HG02852 (cell line): ENCODE data around the gene ADAMTS19.

Experiments
- ATAC-seq: cut with Tn5 transposase; IDR thresholded peaks from one replicate; pipeline ENCODE4 v1.9.1; 2021; ENCODE audit warnings: mild to moderate bottlenecking, moderate library complexity; ENCODE audit not compliant: unreplicated experiment

The ADAMTS19 gene

DNA sequence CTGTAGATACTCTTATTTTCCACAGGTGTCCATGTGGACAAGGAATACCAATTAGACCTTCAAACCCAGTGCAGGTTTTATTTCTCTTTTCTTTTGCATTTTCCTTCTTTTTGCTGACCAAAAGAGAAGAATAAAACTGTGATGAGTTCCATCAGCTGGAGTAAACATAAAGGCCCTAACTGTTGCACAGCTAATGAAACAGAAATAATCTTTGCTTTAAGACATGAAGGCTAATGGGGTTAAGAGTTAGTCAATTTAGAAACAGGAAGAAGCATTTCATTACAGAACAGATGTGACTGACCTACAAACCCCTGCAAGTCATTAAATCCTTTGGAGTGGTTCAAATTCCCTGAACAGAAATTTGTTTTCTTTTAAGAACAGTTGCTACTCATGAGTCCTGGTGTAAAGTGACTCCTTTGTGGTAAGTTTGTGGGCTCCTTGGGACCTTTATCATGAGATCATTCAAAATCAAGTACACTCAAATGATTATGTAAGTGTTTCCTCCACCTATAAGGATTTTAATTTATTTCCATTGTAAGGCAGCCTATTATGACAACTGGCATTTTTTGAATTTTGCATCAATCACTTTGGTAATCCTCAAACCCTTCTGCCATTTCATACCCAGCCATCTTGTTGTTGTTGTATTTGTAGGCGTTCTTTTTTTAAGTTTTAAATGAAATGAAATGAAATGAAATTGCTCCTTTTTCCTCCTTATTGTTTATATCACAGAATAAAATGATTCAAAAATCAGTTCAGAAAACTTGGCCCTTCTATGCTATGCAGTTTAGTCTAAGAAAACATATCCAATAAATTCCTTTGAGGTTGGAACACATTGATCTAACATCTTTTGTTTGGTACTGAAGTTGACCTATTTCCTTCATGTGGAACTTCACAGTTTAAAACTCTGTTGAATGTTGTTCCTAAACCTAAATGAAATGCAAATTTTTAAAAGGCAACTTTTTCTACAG is 289.1 kb downstream of the ADAMTS19 start:
- no peak for ATAC-seq

DNA sequence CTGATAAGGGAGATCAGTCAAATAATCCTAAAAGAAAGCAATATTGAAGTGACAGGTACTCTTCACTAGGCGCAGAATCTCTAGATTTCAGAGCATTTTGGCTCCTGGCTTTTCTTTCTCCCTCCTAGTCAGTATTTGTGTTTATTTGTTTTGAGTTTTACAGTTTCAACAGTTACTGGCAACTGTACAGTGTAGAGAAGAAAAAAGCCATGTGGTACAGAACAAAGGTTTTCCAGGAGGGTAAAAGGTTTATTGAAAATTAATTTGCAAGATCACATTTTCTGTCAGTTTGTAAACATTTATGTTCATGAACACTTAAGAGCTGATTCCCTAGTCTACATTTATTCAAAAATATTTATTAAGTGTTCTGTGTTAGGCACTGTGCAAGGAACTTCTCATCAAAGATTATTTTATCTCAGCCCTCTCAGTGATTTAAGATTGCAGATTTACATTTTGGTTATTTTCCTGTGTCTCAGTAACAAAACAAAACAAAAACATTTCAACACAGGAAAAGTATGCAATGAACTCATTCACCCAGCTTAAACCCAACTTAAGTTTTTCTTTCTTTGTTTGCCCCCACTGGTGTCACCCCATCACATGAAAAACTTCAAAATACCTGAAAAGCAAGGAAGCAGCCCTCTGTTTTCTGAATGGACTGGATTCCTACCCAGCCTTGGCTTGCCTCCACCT is 300.7 kb downstream of the ADAMTS19 start:
- ATAC-seq, result no peak

DNA sequence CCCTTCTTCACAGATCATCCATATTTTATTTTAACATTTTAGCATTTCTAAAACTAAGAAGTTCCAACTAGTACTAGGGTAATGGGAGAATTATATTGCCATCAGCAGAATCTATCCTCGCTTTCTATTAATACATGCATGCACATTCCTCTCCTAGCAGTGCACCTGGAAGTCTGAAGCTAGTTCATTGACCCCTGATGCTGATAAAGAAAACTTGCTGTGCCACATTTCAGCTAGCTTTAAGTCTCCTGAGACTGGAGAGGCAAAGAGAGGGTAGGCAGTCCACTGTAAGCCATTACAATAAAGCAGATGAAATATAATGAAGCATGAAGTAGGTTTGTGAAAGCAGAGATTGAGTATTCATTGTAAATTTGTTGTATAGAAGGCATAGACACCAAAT is 303.6 kb downstream of the ADAMTS19 start:
- ATAC-seq, result no peak

DNA sequence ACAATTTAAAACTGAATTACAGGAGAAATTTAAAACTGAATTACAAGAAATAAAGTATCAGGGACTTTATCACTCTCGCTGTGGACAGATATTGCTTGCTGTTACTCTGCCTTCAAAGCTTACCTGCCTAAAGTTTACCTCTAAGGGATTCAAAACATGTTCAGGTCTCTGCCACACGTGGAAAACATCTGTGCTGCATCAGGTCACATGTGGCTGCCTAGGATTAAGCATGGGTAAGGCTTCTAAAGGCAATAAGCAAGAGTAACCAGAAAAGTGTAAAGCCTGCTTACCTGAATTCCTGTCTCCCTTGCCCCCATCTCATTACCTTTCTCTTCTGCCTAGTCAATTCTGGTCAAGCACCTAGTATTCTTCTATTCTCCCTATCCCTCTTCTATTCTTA is 306.7 kb downstream of the ADAMTS19 start:
- ATAC-seq, result no peak

DNA sequence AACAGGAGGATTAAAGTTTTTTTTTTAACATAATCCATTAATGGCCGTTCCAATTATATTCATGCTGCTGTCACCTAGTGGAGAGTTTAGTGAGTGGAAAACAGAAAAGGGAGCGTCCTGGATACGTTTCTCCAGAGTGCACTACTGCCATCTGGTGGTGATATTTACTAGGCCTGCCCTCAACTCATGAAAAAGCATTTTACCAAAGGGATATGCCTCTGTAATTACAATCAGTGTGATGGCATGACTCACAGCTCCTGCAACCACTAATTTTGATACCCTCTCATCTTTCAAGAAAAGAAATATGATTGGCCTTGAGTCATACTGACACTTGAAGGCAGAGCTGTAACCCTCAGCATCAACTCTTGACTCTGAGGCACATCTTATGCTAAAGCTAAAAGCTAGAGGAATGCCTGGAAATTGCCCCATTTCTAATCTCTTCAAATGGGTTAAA is 307.9 kb downstream of the ADAMTS19 start:
- ATAC-seq, result peak; percentile 91

DNA sequence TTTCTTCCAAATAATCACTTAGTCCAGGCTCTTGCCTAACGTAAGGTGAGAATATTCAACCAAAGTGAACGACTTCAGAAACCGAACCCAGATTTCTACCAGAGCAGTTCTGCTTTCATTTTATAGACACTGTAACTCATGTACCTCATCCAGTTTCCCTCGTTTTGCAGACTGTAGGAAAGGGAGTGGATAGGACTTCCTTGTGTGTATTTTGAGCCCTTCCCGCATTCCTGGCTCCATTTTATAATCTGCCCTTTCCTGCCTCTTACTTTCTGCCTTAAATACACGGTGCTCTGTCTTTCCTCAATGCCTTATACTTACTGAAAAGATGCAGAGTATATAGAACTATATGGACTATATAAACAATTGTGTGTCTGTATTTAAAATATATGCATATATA is 308.6 kb downstream of the ADAMTS19 start:
- no peak for ATAC-seq

DNA sequence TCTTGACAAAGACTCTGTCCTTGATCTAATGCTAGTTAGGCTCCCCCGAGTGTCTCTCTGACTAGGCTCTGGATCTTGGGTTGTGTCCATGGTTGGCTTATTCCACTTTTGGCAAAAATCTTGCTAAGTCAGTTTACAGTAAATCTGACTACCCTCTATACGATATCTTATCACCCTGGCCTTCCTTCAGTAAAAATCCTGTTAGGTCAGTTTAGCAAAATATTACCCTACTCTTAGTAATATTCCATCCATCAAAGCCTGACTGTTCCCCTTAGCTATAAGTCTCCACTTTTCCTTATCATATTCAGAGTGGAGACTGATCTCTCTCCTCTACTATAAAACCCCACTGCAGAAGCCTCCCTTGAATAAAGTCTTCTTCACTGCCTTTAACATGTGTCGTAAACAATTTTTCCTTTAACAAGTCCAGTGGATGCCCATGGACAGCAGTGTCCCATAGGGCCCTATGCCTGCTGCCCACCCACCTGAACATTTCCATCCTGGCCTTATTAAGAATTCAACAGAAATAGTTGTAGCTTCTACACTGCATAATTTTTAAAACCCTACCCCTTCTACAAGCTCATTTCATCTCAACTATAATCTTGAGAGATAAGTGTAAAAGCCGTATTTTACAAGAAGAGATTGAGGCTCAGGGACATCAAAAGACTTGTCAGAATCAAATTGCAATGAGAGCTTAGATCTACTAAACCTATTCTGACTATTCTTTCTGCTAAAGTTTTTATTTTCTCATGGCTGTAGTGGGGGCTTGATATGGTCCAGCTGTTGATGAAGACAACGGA is 310.1 kb downstream of the ADAMTS19 start:
- no peak for ATAC-seq

DNA sequence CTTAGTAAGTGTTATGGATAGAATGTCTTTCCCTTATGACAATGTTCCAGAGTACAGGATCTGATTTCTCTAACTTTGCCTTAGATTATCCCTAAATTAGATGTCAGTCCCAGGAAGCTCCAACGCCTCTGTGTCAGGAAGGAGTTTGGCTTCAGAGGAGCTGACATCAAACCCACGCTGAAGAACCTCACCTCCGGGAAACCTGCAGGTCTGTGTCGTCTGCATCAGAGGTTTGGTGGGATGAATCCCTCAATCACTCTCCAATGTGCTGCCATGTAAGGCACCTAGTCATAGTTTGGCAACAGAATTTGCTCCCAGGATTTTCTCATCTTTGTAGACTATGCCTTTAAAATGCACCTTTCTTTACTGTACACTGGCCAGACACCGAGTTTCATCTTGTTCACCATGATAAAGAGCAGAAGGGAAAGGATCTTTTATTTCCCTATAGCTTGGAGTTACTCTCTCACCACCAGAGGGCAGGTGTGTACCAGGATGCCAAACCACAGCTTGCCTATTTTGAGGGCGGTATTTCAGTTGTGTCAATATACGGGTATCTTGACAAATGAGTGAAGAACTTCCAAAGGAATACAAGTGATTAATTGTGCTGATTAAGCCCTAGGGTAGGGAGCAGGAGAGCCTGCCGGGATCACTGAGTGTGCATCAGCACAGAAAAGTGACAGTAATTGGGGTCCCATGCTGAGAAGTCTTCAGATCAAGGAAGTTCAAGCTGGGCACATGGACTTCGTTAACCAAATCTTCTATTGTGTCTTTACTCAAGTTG is 311.1 kb downstream of the ADAMTS19 start:
- peak; percentile 69 for ATAC-seq

DNA sequence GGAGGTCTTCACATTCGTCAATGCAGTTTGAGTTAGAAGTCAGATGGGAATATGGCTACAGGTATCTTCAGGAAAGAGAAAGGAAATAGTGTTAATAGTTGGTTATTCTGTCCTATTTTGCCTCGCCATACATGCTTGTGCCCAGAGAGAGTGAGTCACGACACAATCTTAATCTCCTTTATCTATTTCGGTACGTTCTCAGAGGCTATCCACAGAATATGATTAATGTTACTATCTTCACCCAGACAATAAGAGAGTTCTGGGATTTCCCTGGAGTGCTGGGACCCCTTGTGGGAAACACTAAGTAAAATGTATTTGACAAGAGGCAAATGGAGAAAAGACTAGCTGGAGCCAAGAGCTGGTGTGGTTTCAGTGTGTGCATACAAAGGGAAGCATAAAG is 313.3 kb downstream of the ADAMTS19 start:
- no peak for ATAC-seq

DNA sequence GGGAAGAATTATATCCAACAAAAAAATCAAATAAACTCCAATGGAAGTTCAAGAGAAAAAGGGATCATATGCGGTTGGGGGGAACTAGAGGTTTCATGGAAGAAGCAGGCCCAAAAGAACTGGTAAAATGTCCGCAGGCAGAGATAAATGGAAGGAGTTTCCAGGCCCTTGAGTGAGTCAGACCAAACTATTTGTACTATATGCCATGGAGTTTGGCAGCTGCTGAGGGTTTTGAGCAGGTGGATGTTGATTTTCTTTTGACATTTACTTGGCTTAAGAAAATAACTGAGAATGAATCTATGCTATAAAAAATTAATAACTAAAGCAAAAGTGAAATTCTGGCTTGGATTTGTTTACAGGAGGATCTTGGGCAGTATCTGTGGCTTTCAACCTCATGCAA is 321.5 kb downstream of the ADAMTS19 start:
- no peak for ATAC-seq
